GM19463 (cell line): ENCODE measurements around the gene ELOVL5.
"Not testable (repeated sequence)": the region's sequence is repeated elsewhere in the genome, so short reads cannot be mapped to it uniquely, and the experiment has no call there.

ENCODE experiments used
- ATAC-seq: cut with Tn5 transposase; IDR thresholded peaks from one replicate; pipeline ENCODE4 v1.9.1; 2021; ENCODE audit warnings: mild to moderate bottlenecking, moderate library complexity; ENCODE audit not compliant: unreplicated experiment

ELOVL5 gene

DNA sequence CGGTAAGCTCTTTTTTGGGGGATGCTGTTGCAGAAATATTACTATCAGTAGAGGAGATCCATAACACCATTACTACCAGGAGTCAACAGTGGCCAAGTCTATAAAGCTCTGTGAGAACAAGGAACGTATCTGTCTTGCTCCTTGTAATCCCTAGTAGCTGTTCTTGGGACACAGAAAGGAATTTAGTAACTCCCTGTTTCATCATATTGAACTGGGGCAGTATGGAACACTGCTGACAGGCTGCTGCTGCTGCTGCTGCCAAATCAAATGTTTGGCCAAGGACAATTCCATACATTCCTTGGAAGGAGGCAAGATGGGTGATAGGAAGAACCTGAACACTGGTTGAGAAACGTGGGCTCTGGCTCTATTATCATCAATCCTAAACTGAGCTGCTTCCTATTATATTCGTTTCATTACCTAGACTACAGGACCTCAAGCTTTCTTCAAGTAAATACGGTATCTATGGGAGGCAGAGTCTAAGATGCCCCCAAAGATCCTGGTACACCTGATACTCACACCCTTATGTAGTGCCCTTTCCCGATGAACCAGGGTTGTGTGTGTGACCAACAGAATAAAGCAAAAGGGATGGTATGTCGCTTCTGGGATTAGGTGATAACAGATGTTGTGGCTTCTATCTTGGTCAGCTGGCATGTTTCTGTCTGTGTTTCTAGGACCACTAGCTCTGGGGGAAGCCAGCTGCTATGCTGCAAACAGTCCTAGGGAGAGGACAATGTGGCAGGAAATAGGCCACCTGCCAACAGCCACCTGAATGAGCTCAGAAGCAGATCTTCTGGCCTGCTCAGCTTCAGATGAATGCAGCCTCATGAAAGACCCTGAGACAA, 39.5 kb downstream of the ELOVL5 start:
- ATAC-seq = peak; percentile 60

DNA sequence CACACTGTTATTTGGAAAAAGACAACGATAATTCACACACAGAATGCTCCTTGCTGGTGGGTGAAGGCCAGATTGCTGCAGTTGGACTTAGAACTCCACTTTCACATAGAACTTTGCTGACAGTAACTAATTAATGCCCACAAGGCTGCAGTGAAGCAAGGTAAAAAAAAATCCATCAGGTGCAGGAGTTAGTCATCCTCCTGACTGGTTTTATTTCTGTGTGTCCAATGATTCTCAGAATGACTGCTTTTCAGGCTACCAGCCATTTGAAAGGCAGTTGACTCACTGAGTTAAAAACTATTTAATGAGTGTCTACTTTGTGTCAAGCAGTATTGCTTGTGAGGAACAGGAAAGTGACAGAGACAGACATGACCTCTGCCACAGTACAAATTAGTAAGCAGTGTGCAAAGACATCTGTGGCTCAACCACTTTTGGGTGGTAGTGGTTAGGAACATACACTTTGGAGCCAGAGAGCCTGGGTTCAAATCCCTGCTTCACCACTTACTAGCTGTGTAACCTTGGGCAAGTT, 41.9 kb downstream of the ELOVL5 start:
- peak; percentile 72 for ATAC-seq

DNA sequence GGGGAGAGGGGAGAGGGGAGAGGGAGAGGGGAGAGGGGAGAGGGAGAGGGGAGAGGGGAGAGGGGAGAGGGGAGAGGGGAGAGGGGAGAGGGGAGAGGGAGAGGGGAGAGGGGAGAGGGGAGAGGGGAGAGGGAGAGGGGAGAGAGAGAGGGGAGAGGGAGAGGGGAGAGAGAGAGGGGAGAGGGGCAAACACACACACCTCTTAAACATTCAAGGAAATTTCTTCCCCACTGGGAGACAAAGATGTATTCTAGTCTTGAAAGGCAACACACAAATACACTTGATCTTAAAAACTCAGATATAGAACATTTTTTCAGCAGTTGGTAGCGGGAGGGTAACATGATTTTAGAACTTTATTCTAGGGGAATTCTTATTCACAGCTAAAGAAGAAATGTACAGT, 42.5 kb downstream of the ELOVL5 start:
- not testable (repeated sequence) for ATAC-seq

DNA sequence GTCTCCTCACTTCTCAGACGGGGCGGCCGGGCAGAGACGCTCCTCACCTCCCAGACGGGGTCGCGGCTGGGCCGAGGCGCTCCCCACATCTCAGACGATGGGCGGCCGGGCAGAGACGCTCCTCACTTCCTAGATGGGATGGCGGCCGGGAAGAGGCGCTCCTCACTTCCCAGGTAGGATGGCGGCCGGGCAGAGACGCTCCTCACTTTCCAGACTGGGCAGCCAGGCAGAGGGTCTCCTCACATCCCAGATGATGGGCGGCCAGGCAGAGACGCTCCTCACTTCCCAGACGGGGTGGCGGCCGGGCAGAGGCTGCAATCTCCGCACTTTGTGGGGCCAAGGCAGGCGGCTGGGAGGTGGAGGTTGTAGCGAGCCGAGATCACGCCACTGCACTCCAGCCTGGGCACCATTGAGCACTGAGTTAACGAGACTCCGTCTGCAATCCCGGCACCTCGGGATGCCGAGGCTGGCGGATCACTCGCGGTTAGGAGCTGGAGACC, 43.2 kb downstream of the ELOVL5 start:
- ATAC-seq = not testable (repeated sequence)

DNA sequence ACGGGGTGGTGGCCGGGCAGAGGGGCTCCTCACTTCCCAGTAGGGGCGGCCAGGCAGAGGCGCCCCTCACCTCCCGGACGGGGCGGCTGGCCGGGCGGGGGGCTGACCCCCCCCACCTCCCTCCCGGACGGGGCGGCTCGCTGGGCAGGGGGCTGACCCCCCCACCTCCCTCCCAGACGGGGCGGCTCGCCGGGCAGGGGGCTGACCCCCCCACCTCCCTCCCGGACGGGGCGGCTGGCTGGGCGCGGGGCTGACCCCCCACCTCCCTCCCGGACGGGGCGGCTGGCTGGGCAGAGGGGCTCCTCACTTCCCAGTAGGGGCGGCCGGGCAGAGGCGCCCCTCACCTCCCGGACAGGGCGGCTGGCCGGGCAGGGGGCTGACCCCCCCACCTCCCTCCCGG, 43.8 kb downstream of the ELOVL5 start:
- ATAC-seq = not testable (repeated sequence)

DNA sequence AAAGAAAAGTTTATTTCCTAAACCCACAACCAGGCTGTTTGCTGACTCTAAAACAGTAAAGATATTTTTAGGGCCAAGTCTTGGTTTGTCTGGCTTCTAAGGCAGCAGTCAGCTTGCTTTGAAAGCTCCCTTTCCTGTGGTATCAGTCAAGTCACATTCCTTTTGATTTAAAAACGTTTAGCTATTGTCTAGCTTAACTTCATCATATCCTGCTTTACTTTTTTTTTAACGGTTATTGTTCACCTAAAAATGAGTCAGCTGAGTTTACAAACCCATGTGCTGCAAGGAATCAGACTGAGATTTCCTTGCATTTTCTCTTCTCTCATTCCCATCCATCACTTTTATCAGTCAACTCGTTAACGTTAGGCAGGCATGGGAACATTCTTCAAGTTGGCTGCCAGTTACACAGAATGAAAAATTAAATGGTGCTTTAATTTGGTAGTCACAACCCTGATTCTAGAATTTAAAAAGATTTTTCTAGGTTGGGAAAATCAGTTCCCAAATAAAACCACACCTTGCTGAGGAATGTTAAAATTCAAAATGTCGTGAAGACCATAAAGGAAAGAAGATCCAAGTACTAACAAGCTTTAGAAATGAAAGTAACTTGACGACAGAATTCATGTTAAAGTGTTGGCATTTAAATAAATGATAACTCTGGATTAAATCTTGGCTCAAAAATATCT, 45.9 kb downstream of the ELOVL5 start:
- ATAC-seq = no peak

DNA sequence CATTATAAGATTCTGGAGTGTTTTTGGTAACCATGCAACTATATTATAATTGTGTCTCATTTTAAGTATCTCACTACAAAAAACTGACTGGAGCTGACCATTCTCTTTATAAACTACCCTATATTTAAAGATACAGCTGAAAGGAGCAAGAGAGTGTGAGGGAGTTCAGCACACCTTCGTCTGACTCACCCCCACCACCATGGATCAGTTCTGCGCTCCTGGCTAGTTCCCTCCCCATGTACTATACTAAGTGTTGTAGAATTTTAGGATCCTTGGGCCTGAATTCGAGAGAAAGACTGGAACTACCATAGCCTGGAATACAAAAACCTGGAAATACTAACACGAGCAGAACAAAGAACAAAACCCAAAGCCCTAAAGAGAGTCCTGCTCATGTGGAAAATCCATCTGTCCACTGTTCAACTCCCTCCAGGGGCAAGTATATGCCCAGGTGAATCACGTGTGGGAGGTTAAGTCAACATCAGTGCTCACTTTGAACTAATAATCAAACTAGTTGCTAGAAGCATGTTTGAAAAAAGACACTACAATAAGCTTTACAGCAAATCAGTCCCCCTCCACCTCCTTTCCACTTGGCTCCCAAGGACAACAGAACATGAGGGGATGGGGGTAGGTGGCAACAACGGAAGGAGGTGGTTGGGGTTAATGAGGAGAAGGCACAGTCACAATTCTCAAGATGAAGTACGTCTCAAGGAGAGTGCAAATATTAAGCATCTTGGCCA, 46.8 kb downstream of the ELOVL5 start:
- ATAC-seq = no peak

DNA sequence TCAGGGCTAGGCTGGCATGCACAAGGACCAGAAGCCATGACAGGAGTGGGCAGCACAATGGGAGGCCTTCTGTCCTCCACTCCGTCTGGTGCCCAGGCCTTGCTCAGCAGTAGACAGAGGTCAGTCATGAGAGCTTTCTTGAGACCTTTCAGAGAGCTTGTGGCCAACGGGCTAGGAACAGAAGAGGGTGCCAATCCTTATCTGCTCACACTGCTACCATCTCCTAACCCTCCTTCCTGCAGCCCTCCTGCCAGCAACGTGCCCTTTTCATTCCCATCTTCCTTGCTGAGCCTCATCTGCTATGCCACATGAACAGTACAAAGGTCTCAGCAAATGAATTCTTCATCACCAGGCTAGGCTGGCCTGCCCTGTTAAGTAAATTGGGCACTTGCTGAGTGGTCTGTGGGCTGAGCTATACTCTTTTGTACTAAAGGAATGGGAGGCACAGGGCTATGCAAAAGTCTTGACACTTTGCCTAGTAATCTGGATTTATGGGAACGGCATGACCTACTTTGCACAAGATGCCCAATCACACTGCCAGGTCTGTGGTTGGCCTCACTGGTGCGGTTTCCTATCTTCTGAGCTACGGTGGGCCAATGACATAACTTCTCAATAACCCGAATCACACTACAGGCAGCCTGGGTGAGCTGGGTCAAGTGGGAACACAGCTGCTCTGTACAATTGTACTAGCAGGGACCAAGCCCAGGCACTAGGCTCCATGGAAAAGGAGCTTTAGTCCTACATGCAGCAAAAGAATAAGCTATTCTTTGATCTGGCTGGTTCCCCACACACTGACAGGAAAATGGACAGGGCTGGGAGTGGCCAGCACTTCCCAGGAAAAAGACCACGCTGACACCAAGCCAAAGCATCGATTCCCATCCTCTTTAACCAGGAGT, 47.8 kb downstream of the ELOVL5 start:
- ATAC-seq = no peak

DNA sequence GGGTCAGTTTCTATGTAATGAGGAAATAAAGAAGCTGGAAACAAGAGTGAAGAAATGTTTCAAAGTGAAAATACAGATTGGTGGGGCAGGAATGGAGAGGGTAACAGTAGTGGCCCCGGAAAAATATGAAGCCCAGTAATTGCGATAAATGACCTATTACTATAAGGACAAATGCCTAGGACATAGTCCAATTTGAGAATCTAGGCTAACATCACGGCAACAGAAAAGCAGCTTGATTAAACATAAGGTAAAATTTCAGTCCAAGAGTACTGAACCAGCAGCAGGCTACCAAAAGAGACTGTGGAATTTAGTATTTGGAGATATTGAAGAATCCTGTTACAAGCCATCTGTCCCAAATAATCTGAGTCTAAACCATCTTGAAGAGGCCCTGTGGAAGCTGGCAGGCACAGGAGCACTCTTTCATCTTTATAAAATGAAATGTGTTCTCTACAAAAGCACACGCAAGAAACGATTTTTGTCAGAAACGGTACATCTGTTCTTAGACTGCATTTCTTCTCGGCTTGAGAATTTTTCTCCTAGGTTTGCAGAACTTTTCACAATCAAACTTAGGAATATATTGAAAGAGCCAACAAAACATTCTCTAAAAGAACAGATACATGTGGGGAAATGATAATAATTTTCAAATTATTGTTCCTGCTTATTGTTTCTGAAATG, 49.3 kb downstream of the ELOVL5 start:
- ATAC-seq = no peak

DNA sequence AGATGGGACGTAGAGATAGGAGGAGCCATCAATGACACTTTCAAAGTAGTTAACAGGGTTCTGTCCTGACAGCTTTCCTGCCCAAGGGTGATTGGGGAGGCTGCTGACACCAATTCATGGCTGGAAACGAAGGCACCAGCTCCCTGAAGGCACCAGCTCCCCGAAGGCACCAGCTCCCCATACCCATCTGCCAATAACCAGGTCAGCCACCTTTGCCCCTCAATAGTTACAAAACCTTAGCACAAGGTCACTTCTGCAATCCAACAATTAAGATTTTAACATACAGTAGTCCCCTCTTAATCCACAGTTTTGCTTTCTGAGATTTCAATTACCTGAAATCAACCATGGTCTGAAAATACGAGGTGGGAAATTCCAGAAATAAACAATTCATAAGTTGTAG, 51.7 kb downstream of the ELOVL5 start:
- no peak for ATAC-seq

DNA sequence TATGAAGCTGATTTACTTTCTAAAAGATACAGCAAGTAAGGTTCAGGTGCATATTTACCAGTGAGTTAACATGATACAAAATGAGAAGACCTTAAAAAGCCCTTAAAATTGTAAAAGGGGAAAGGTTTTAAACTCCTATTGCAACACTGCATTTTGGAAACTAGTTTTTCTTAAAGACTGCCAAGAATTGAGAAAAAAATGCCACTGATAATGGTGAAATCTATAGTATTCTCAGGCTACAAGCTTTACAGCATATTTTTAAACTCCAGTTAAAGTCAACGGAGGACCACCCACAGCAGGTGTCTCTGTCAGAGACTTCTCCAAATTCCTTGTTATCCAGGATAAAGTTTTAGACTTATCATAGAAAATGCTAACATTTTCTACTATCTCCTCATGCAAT, 53.6 kb downstream of the ELOVL5 start:
- no peak for ATAC-seq

DNA sequence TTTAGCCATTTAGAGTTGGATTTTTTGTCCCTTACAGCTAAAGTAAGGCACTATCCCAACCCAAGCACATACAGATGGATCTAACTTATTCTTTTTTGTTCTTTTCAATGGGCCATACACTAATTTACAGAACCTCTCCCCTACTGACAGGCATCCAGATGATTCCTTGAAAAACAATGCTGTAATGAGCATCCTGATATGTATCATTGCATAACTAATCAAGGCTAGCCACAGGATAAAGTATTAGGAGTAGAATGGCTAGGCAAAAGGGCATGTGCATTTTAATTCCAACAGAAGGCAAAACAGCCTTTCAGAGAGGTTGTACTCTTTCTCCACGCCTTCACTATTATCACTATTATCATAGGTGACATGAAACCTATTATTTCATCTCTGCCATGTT, 54.1 kb downstream of the ELOVL5 start:
- ATAC-seq = no peak

DNA sequence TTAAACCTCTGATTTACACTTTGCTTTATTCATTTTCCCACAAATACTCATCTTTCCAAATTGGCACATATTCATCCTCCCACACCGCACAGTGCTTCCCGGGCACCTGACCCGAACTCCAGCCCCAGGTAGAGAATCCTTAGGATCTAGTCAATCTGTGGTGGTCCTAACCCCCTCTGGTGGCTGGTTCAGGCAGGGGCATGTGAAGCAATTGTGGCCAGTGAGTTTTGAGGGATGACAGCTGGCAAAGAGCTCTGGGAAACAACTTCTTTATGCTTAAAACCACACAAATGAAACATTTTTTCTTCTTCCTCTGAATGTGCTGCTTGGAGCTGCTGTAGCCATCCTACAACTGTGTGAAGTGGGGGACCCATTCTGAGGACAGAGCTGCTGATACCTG, 54.7 kb downstream of the ELOVL5 start:
- ATAC-seq = no peak

DNA sequence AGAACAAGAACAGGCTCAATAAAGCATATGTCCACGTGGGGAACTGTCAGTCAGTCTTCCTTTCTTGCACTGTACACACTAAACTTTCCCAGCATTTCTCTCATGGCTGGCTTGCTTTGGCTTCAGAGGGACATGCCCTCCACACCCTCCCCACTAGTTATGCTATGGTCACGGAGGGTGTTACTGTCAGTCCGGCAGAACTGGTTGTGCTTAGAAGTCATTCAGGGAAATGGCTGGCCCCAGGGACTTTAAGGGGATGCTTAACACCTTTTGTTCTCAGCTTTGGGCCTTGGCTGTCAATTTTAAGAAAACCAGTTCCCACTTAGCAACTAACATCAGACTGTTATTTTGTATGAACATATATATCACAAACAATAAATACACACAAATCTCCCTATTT, 55.1 kb downstream of the ELOVL5 start:
- ATAC-seq = no peak

DNA sequence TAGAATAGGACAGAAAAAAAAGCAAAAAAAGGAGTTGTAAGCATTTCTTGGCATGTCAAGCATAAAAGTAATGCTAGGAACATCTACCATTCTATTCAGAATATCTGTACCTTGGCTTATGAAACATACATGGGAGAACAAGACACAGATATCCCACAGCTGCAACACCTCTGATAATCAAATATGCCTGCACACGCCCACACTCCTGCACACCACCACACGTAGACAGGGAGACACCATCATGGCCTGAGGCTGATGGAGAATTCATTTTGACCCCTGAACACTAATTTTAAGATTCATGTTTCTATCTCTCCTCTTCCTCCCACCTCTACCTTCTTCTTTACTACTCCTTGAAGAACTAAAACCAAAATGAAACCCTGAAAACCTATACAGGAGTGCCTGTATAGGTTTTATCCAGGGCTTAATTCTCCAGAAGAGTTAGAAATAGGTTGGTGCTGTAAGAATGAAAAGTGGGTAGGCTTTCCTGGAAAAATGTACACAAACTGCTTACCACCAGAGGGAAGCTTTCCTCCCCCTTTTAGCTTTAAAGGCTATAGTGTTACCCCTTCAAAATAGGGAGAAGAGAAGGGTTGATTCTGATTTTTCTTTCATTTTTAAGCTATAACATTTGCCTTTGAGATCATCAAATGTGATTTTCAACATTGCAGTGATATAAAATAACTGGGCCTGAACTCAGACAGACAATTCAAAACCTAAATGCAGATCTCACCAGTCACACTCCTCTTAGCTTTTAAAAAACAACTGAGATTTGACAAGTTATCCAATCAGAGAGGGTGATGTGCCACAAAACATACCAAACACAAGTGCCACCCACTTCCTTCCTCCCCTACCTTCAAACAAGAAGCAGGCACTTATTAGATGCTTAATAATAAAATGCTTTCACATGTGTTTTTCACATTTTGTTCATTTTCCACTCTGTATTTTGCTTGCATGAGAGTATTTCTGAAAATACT, 57.9 kb downstream of the ELOVL5 start:
- ATAC-seq = no peak

DNA sequence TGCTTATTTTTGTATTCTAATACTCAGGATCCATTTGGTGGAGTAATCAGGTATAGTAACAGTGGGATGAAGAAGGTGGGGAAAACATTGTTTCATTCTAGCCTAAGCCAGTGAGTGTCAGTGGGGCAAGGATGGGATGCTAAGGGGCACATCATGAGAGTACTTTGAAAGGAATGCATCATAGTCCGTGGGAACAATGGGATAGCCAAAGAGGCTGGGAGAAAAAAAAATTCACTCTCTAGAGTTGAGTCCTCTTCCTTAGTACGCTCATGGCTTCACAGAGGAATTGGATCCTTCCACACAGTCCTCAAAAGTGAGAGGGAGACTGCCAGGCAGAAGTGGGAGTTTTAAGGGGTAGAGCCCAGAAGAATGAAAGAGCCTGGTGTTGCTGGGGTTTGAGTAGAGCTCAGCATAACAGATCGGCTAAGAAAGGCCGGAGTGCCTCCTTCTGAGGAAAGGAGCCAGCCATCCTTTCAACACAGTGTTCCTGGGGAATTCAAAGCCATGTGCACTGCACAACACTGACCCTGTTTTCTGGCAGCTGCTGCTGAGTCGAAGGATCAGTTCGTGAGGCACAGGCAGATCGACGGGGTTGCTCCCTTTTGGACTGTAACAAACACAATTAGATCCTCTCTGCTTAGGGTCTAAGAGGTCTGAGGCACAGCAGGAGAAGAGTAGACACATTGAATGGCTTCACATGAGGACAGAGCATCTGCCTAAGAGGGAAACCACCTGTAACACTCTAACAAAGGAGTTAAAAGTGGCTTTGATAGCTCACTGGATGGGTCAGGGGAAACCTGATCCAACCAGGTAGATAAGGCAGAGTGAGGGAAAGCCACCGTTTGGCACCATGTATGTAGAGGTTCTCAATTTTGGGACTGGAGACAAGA, 61.2 kb downstream of the ELOVL5 start:
- no peak for ATAC-seq

DNA sequence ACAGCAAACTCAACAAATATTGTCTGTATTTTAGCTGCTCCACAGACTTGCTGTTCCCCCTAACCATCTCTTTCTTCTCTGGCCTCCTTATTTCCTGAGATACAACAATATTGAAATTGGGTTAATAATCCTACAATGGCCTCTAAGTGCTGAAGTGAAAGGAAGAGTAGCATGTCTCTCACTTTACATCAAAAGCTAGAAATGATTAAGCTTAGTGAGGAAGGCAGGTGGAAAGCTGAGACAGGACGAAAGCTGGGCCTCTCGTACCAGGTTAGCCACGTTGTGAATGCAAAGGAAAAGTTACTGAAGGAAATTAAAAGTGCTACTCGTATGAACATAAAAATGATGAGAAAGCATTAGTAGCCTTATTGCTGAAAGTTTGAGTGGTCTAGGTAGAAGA, 63.8 kb downstream of the ELOVL5 start:
- peak; percentile 83 for ATAC-seq

DNA sequence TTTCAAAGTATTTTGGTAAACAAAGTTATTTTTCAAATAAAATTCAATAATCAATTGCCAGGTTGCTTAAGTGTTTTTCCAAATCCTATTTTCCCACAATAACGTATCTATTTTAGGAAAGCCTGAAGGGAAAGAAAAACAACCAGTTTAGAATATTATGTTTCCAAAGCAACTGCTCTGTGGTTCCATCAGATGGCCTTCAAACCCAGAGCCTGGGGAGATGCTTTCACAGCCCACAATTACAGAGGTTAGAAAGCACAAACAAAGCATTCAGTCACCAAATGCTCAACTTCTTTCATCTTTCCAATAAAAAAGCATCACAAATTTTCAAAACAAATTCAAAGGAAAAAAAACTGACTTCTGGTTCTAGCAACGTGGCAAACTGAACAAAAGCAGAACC, 66.0 kb downstream of the ELOVL5 start:
- no peak for ATAC-seq
